Stomach (tissue), 9 donors: Measurements from ENCODE around the gene CENPP. TPM values are rescaled to one million over a fixed set of nuclear protein-coding genes. Genes with fewer than 3 reads are reported as not detected.

Source experiments
- DNase-seq, 2 donors: peaks; one replicate each; pipeline versions ENCODE4 v3.0.0 to v3.0.0-alpha.2; 2013 to 2019
- H3K27ac ChIP-seq, 5 donors: fragments of 200-600 bp in 4 of 5; sonication (generic) in 4 of 5; one replicate each; pipeline ENCODE4 v1.5.1; 2013 to 2019; ENCODE audit warnings: mild to moderate bottlenecking in 1 of 5, moderate library complexity in 1 of 5
- H3K27me3 ChIP-seq, 3 donors: fragments of 200-600 bp; sonication (generic); one replicate each; pipeline ENCODE4 v1.5.1; 2017 to 2019; ENCODE audit warnings: mixed run types in 1 of 3
- H3K36me3 ChIP-seq, 4 donors: fragments of 200-600 bp; sonication (generic); 1 replicate in 3 of 4; 2 replicates in 1 of 4; pipeline ENCODE4 v1.5.1; 2016 to 2019
- H3K4me1 ChIP-seq, 4 donors: fragments of 200-600 bp; sonication (generic); one replicate each; pipeline ENCODE4 v1.5.1; 2016 to 2019
- H3K4me3 ChIP-seq, 4 donors: fragments of 200-600 bp; sonication (generic) in 3 of 4; one replicate each; pipeline ENCODE4 v1.5.1; 2016 to 2019; ENCODE audit warnings: mild to moderate bottlenecking in 1 of 4
- H3K9me3 ChIP-seq, 4 donors: fragments of 200-600 bp; sonication (generic); one replicate each; pipeline ENCODE4 v1.5.1; 2016 to 2019
- EP300 ChIP-seq: sonication (generic); formaldehyde crosslinking; IDR thresholded peaks from one replicate; pipeline ENCODE4 v1.6.1; 2017; ENCODE audit warnings: antibody characterized with exemption
- POLR2A ChIP-seq, 4 donors: fragments of 450-650 bp; IDR thresholded peaks; one replicate each; pipeline ENCODE4 v1.6.1; 2016; ENCODE audit warnings: antibody characterized with exemption in 4 of 4, control low read depth in 2 of 4, mild to moderate bottlenecking in 1 of 4, moderate library complexity in 1 of 4
- POLR2AphosphoS5 ChIP-seq, 3 donors: sonication (generic); formaldehyde crosslinking; IDR thresholded peaks; one replicate each; pipeline ENCODE4 v1.6.1; 2016; ENCODE audit warnings: antibody characterized with exemption in 3 of 3
- WGBS, 5 donors: extraction: QIAGEN DNeasy Blood & Tissue Kit in 3 of 5; methylation state at CpG; one replicate each; pipeline versions ENCODE4 v1.1.5 to v1.1.7; 2013 to 2018; 5-methylcytosine and 5-hydroxymethylcytosine counted together
- intact Hi-C: fragments of 100-400 bp; cut with DNase I; formaldehyde crosslinking; loops from one replicate; pipeline ENCODE4 v1.15.1; 2023; ENCODE audit warnings: low total_unique reads
- polyA plus RNA-seq, 3 donors: library from polyadenylated mRNA; stranded (reverse); fragments of 200-250 nt; gene quantifications; one replicate each; pipeline ENCODE4 v1.2.3, GENCODE V29; 2013
- total RNA-seq, 5 donors: library from RNA; depleted of rRNA; stranded (reverse); fragments of >200 nt; gene quantifications; one replicate each; pipeline versions ENCODE4 v1.1.0 to v1.2.3, GENCODE V29; 2014 to 2016
- TF ChIP-seq, protein P1 (sequence below), 7 experiments: fragments of 450-650 bp in 4 of 7; fragments of 200-600 bp in 3 of 7; sonication (generic) in 3 of 7; IDR thresholded peaks; one replicate each; pipeline ENCODE4 v1.5.1; 2016 to 2019; ENCODE audit warnings: antibody characterized with exemption in 7 of 7, control low read depth in 2 of 7, mild to moderate bottlenecking in 1 of 7
- donor health status: healthy with polysubstance abuse.
- donor health status: Bipolar disorder and iron deficiency.
- donor health status: healthy.

Gene CENPP
- total and polyA plus RNA-seq, 8 donors, result 1.3 to 37.9 (median 3.2) TPM

GRCh38 chr9:92395617-92396016 is 69.9 kb downstream of the CENPP start:
- no peak for DNase-seq
- H3K9me3 ChIP-seq, result no peaks in the 10 kb centered on the region
- H3K27me3 ChIP-seq, result no peaks in the 10 kb centered on the region
- TF ChIP-seq EP300 (no peak), POLR2A (IDR thresholded peaks at IDR 0.05) (no peak), POLR2AphosphoS5 (IDR thresholded peaks at IDR 0.05) (no peak)
- TF ChIP-seq, protein P1, sequence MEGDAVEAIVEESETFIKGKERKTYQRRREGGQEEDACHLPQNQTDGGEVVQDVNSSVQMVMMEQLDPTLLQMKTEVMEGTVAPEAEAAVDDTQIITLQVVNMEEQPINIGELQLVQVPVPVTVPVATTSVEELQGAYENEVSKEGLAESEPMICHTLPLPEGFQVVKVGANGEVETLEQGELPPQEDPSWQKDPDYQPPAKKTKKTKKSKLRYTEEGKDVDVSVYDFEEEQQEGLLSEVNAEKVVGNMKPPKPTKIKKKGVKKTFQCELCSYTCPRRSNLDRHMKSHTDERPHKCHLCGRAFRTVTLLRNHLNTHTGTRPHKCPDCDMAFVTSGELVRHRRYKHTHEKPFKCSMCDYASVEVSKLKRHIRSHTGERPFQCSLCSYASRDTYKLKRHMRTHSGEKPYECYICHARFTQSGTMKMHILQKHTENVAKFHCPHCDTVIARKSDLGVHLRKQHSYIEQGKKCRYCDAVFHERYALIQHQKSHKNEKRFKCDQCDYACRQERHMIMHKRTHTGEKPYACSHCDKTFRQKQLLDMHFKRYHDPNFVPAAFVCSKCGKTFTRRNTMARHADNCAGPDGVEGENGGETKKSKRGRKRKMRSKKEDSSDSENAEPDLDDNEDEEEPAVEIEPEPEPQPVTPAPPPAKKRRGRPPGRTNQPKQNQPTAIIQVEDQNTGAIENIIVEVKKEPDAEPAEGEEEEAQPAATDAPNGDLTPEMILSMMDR (IDR thresholded peaks at IDR 0.05), result no peak
- H3K4me1 ChIP-seq, result peaks cover 0 to 9% (median 2%) of the 10 kb centered on the region in 4 donors
- no peak overlapping the region for H3K27ac ChIP-seq
- H3K4me3 ChIP-seq, result no peak overlapping the region
- intact Hi-C loops, result no loop called here
- H3K36me3 ChIP-seq, result no peaks in the 10 kb centered on the region
- 88 to 100% (median 94%) methylated on average over 1 of the region's 1 CpG for WGBS, 5 donors

- H3K36me3 ChIP-seq, result no peaks in the 10 kb centered on the region
- peaks cover 0 to 9% (median 2%) of the 10 kb centered on the region in 4 donors for H3K4me1 ChIP-seq
- no peak for DNase-seq
- H3K9me3 ChIP-seq, result no peaks in the 10 kb centered on the region
- intact Hi-C loops, result no loop called here
- no peaks in the 10 kb centered on the region for H3K27me3 ChIP-seq
- WGBS, 5 donors, result 63 to 90% (median 85%) methylated on average over 3 of the region's 3 CpGs
- TF ChIP-seq, protein P1 (IDR thresholded peaks at IDR 0.05), result no peak
- no peak overlapping the region for H3K27ac ChIP-seq
- no peak overlapping the region for H3K4me3 ChIP-seq
Measured at GRCh38 chr9:92397853-92398252, 72.1 kb downstream of the CENPP start.

DNA sequence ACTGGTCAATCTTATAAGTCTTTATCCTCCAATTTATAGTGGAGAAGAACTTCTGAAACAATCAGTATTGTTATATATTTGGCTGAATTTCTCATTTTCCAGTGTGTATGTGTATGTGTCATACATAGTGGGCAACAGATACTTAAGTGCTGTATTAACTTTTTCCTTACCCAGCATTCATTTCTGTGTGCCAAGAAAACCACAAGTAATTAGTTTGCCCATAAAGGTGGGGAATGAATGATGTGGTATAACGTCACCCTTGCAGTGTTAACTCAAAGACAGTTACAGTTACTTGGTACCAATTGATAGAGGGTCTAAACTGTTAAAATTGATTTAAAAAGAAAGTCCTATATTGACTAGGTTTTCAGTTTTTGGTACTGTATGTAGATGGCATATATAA is 76.6 kb downstream of the CENPP start:
- H3K4me3 ChIP-seq, result no peak overlapping the region
- intact Hi-C loops, result no loop called here
- WGBS, 5 donors, result 70 to 88% (median 77%) methylated on average over 1 of the region's 1 CpG
- no peaks in the 10 kb centered on the region for H3K36me3 ChIP-seq
- DNase-seq, result no peak
- H3K9me3 ChIP-seq, result no peaks in the 10 kb centered on the region
- TF ChIP-seq EP300, result no peak
- no peak for TF ChIP-seq POLR2AphosphoS5 (IDR thresholded peaks at IDR 0.05)
- no peak for TF ChIP-seq POLR2A (IDR thresholded peaks at IDR 0.05)
- TF ChIP-seq, protein P1 (IDR thresholded peaks at IDR 0.05), result no peak
- no peak overlapping the region for H3K27ac ChIP-seq
- no peaks in the 10 kb centered on the region for H3K27me3 ChIP-seq
- peaks cover 0 to 15% (median 7%) of the 10 kb centered on the region in 4 donors for H3K4me1 ChIP-seq

DNA sequence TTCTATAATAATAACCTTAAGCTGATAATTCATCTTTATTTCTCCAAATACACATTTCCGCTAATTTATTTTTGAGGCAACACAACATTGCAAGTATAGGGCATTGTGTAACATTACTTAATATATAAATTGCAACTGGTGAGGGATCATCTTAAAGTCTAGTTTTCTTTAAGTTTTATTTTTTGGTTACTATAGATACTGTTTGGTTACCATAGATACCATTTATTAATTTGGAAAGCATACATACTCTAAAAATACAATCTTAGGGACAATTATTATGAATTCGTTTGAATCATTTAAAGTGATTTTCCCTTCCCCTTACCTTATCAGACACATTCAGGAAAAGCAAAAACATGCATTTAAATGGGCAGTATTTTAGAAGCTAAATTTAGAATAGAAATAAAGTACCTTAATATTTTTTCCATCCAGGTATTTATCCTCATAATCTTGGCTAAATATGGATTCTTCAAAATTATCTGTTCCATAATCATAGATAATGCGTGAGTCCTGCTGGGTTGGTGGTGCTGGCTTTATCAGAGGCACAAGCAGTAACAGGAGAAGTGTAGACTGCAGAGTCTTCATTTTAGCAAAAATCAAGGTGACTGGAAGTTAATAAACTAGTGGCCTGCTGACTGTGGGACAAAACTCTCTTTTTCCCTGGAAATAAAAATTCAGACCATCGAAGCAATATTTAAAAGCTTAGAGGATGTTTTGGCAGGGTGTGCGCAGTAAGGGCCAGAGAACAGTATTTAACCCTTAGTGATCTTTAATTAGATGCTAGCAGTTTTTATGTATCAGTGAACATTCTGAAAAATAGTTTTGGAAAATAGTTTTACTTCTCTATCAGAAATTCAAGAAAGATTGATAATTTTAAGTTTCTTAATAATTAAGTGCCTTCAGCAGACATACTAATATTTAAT is 77.3 kb downstream of the CENPP start:
- WGBS, 5 donors, result 57 to 72% (median 63%) methylated on average over 5 of the region's 5 CpGs
- no peak overlapping the region for H3K27ac ChIP-seq
- DNase-seq, result peak in 1 of 2 donors; percentile 44
- H3K27me3 ChIP-seq, result no peaks in the 10 kb centered on the region
- H3K9me3 ChIP-seq, result no peaks in the 10 kb centered on the region
- H3K4me3 ChIP-seq, result peak overlapping the region in 2 of 4 donors; percentile 2 to 18
- H3K4me1 ChIP-seq, result peaks cover 0 to 15% (median 7%) of the 10 kb centered on the region in 4 donors
- intact Hi-C loops, result no loop called here
- H3K36me3 ChIP-seq, result no peaks in the 10 kb centered on the region
- TF ChIP-seq EP300, result no peak
- TF ChIP-seq POLR2A (IDR thresholded peaks at IDR 0.05), result no peak
- TF ChIP-seq, protein P1 (IDR thresholded peaks at IDR 0.05), result no peak
